ENCODE data around the gene MTCL3.
"Not testable (repeated sequence)": the region's sequence is repeated elsewhere in the genome, so short reads cannot be mapped to it uniquely, and the experiment has no call there.

Gene MTCL3

DNA sequence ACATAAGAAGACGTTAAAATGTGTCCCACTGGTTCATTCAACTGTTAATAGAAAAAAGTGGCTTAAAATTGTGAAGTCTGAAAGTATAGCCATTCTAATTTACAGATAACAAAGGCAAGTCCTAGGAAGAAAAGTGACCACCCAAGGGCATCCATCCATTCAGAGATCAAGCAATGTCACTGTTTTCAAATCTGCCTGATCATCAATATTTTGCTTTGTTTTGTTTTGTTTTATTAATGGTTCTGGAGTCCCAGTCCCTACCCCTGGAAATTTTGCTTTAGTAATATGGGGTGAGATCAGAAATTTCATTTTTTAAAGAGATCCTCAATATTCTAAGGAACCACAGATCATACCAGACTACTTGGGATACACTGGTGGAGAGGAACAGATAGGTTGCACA is 77.3 kb downstream of the MTCL3 start:
- no peak overlapping the region for H3K27ac Mint-ChIP-seq
- peaks cover 7% of the 10 kb centered on the region for H3K27me3 Mint-ChIP-seq
- no peaks in the 10 kb centered on the region for H3K4me1 Mint-ChIP-seq (ENCODE audit: low read depth)
- no peaks in the 10 kb centered on the region for H3K36me3 Mint-ChIP-seq (ENCODE audit: low read depth)
- CTCF ChIA-PET = no interaction called here
- TF ChIP-seq CTCF (IDR thresholded peaks at IDR 0.05) = no peak
- intact Hi-C loops (cut with micrococcal nuclease) = no loop called here
- ATAC-seq = no peak
- POLR2A ChIA-PET = no interaction called here
- no peak overlapping the region for H3K4me3 Mint-ChIP-seq
- DNase-seq = no peak
- no peaks in the 10 kb centered on the region for H3K9me3 Mint-ChIP-seq

GRCh38 chr6:127439718-127440117 is 79.4 kb downstream of the MTCL3 start:
- intact Hi-C loops (cut with micrococcal nuclease) = no loop called here
- ChIA-PET POLR2A (no interaction called here), CTCF (no interaction called here)
- H3K9me3 Mint-ChIP-seq = no peaks in the 10 kb centered on the region
- no peaks in the 10 kb centered on the region for H3K36me3 Mint-ChIP-seq (ENCODE audit: low read depth)
- TF ChIP-seq CTCF (IDR thresholded peaks at IDR 0.05) = no peak
- H3K27ac Mint-ChIP-seq = no peak overlapping the region
- ATAC-seq = no peak
- peaks cover 10% of the 10 kb centered on the region for H3K27me3 Mint-ChIP-seq
- no peaks in the 10 kb centered on the region for H3K4me1 Mint-ChIP-seq (ENCODE audit: low read depth)
- no peak overlapping the region for H3K4me3 Mint-ChIP-seq
- no peak for DNase-seq

- POLR2A ChIA-PET = no interaction called here
- no peak overlapping the region for H3K4me3 Mint-ChIP-seq
- H3K4me1 Mint-ChIP-seq (ENCODE audit: low read depth) = no peaks in the 10 kb centered on the region
- no peaks in the 10 kb centered on the region for H3K36me3 Mint-ChIP-seq (ENCODE audit: low read depth)
- intact Hi-C loops (cut with micrococcal nuclease) = no loop called here
- TF ChIP-seq CTCF (IDR thresholded peaks at IDR 0.05) = no peak
- no peak for DNase-seq
- H3K27me3 Mint-ChIP-seq = peaks cover 6% of the 10 kb centered on the region
- CTCF ChIA-PET = no interaction called here
- H3K9me3 Mint-ChIP-seq = no peaks in the 10 kb centered on the region
- no peak overlapping the region for H3K27ac Mint-ChIP-seq
- no peak for ATAC-seq
These were observed 82.5 kb downstream of the MTCL3 start for GRCh38 chr6:127436578-127437110.

DNA sequence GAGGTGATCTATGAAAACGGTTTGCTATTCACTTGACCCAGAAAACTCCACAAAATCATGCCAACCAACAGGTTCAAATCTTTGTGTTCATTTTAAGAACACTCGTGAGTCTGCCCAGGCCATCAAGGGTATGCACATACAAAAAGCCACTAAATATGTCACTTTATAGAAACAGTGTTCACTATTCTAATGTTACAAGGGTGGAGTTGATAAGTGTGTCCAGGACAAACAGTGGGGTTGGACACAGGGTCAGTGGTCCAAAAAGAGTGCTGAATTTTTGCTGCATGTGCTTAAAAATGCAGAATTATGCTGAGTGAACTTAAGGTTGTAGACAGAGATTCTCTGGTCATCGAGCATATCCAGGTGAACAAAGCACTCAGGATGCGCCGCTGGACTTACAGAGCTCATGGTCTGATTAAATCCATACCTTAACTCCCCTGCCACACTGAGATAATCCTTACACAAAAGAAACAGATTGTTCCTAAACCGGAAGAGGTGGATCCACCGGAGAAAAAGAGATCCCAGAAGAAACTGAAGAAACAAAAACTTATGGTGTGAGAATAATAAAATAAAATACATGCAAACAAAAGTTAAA is 83.4 kb downstream of the MTCL3 start:
- no peak overlapping the region for H3K4me3 Mint-ChIP-seq
- ChIA-PET CTCF (no interaction called here), POLR2A (no interaction called here)
- peaks cover 6% of the 10 kb centered on the region for H3K27me3 Mint-ChIP-seq
- intact Hi-C loops (cut with micrococcal nuclease) = no loop called here
- no peaks in the 10 kb centered on the region for H3K9me3 Mint-ChIP-seq
- no peaks in the 10 kb centered on the region for H3K4me1 Mint-ChIP-seq (ENCODE audit: low read depth)
- DNase-seq (no peak), ATAC-seq (no peak)
- no peak overlapping the region for H3K27ac Mint-ChIP-seq
- TF ChIP-seq CTCF (IDR thresholded peaks at IDR 0.05) = no peak
- H3K36me3 Mint-ChIP-seq (ENCODE audit: low read depth) = no peaks in the 10 kb centered on the region

- Mint-ChIP-seq H3K4me1 (ENCODE audit: low read depth) (no peaks in the 10 kb centered on the region), H3K27me3 (peaks cover 5% of the 10 kb centered on the region), H3K9me3 (no peaks in the 10 kb centered on the region), H3K27ac (no peak overlapping the region), H3K36me3 (ENCODE audit: low read depth) (no peaks in the 10 kb centered on the region), H3K4me3 (no peak overlapping the region)
- no peak for DNase-seq
- no peak for TF ChIP-seq CTCF (IDR thresholded peaks at IDR 0.05)
- ChIA-PET POLR2A (no interaction called here), CTCF (no interaction called here)
- intact Hi-C loops (cut with micrococcal nuclease) = no loop called here
- no peak for ATAC-seq
These were observed 84.5 kb downstream of the MTCL3 start for GRCh38 chr6:127434651-127435050.

DNA sequence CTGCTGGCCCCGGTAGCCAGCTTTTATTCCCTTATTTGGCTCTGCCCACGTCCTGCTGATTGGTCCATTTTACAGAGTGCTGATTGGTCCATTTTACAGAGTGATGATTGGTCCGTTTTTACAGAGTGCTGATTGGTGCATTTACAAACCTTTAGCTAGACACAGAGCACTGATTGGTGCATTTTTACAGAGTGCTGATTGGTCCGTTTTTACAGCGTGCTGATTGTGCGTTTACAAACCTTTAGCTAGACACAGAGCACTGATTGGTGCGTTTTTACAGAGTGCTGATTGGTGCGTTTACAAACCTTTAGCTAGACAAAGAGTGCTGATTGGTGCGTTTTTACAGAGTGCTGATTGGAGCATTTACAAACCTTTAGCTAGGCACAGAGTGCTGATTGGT is 90.6 kb downstream of the MTCL3 start:
- H3K27ac Mint-ChIP-seq; H3K4me3 Mint-ChIP-seq; H3K4me1 Mint-ChIP-seq (ENCODE audit: low read depth); H3K27me3 Mint-ChIP-seq; ATAC-seq; DNase-seq; H3K36me3 Mint-ChIP-seq (ENCODE audit: low read depth); intact Hi-C loops (cut with micrococcal nuclease): not testable (repeated sequence)
- H3K9me3 Mint-ChIP-seq = peaks cover 10% of the 10 kb centered on the region
- ChIA-PET POLR2A (interaction anchor here (0.8 kb wide), 1 partner anchor 11 kb away, joined by 3 read pairs; no protein-coding TSS in a partner anchor), CTCF (interaction anchor here (0.9 kb wide), 1 partner anchor 110 kb away, joined by 3 read pairs; no protein-coding TSS in a partner anchor)

Measured in activated CD8-positive, alpha-beta T cell treated with anti-CD3 and anti-CD28 coated beads for 36 hours (primary cell).